K562 (cell line): ENCODE results near the gene SLC14A1. TPM values are rescaled to one million over a fixed set of nuclear protein-coding genes. Genes with fewer than 3 reads are reported as not detected.

Source experiments
- ATAC-seq: fragments of 200-7000 bp; cut with Tn5 transposase; 3 replicates; pipeline ENCODE4 v1.9.1; 2020; ENCODE audit warnings: moderate library complexity
- BruUV-seq: library from RNA; stranded (reverse); fragments of 400-500 nt; replicated peaks from 2 replicates; lab custom pipeline; 2021; lab: Mats Ljungman, UMichigan
- CTCF ChIA-PET: fragments of 300-600 bp; formaldehyde crosslinking; extraction: SDS; loops from one replicate; lab custom pipeline; 2021; ENCODE audit warnings: low intra/inter-chr PET ratio; lab: Yijun Ruan, JAX
- POLR2A ChIA-PET: fragments of 300-600, 350-650 bp; sonication (Branson Sonifier 250); formaldehyde crosslinking; extraction: SDS; loops from one replicate; lab custom pipeline; 2021; ENCODE audit warnings: antibody characterized with exemption, inconsistent platforms; lab: Yijun Ruan, JAX
- DNase-seq, 4 experiments: peaks; one replicate each; pipeline versions ENCODE4 v3.0.0 to v3.0.0-alpha.2; 2011 to 2018; ENCODE audit warnings: low spot score in 3 of 4, mixed read lengths in 3 of 4; ENCODE audit errors: extremely low read depth in 1 of 4
- FAIRE-seq: peaks from 2 replicates; lab custom pipeline; 2011; peaks lifted over from hg19 to GRCh38; lab: Jason Lieb, UNC
- H2AFZ ChIP-seq: 2 replicates; pipeline ENCODE4 v1.6.0; 2011; ENCODE audit warnings: low read depth, low read length, control low read depth, inconsistent platforms
- H3K27ac ChIP-seq: fragments of 200-600 bp; 3 replicates; pipeline ENCODE4 v1.8.0; 2011; ENCODE audit warnings: low read depth, mild to moderate bottlenecking, control low read depth, inconsistent platforms, low read length, moderate library complexity, mixed read lengths; ENCODE audit errors: extremely low read depth
- H3K27me3 ChIP-seq, 2 experiments: fragments of 300-600 bp in 1 of 2; 2 replicates in 1 of 2; 3 replicates in 1 of 2; pipeline versions ENCODE4 v1.6.0 to v1.8.0; 2011; ENCODE audit warnings: inconsistent platforms in 2 of 2, low read length in 2 of 2, mild to moderate bottlenecking in 1 of 2, mixed read lengths in 1 of 2, moderate library complexity in 1 of 2; ENCODE audit not compliant: control insufficient read depth in 2 of 2, insufficient read depth in 2 of 2
- H3K36me3 ChIP-seq: fragments of 300-600 bp; 3 replicates; pipeline ENCODE4 v1.8.0; 2011; ENCODE audit warnings: mild to moderate bottlenecking, low read length, inconsistent platforms; ENCODE audit not compliant: control insufficient read depth, insufficient read depth
- H3K4me1 ChIP-seq, 2 experiments: fragments of 200-600 bp in 1 of 2; replicated peaks in 1 of 2; 2 replicates in 1 of 2; 3 replicates in 1 of 2; pipeline versions ENCODE4 v1.5.1 to v1.8.0; 2011; ENCODE audit warnings: inconsistent platforms in 2 of 2, low read length in 2 of 2, mild to moderate bottlenecking in 1 of 2, mixed read lengths in 1 of 2, moderate library complexity in 1 of 2; ENCODE audit not compliant: control insufficient read depth in 2 of 2, insufficient read depth in 2 of 2
- H3K4me2 ChIP-seq: 2 replicates; pipeline ENCODE4 v1.6.1; 2011; ENCODE audit warnings: low read length, control low read depth, inconsistent platforms, mixed read lengths; ENCODE audit not compliant: insufficient read depth
- H3K4me3 ChIP-seq: fragments of 200-600 bp; sonication (generic), shearing (Covaris generic); 2 replicates; pipeline ENCODE4 v1.5.1; 2016; ENCODE audit warnings: control low read depth, inconsistent platforms
- H3K79me2 ChIP-seq: fragments of 200-600 bp; 3 replicates; pipeline ENCODE4 v1.8.0; 2011; ENCODE audit warnings: low read length, inconsistent platforms; ENCODE audit not compliant: control insufficient read depth, insufficient read depth
- H3K9ac ChIP-seq, 2 experiments: 2 replicates each; pipeline versions ENCODE4 v1.6.0 to v1.6.1; 2011; ENCODE audit warnings: low read depth in 2 of 2, low read length in 2 of 2, control low read depth in 1 of 2, inconsistent platforms in 1 of 2, mild to moderate bottlenecking in 1 of 2, mixed read lengths in 1 of 2; ENCODE audit not compliant: insufficient read depth in 1 of 2
- H3K9me1 ChIP-seq: one replicate; pipeline ENCODE4 v1.6.0; 2011; ENCODE audit warnings: inconsistent platforms, mild to moderate bottlenecking, low read length, moderate library complexity; ENCODE audit not compliant: control insufficient read depth, insufficient read depth
- H3K9me3 ChIP-seq: replicated peaks from 2 replicates; pipeline ENCODE4 v1.5.1; 2011; ENCODE audit warnings: low read depth, low read length, inconsistent platforms; ENCODE audit not compliant: control insufficient read depth, insufficient read depth
- H4K20me1 ChIP-seq: replicated peaks from 2 replicates; pipeline ENCODE4 v1.6.1; 2011; ENCODE audit warnings: low read length, inconsistent platforms, mixed read lengths; ENCODE audit not compliant: control insufficient read depth, insufficient read depth
- ATF2 ChIP-seq: sonication (generic); formaldehyde crosslinking; IDR thresholded peaks from 2 replicates; pipeline ENCODE4 v1.8.1; 2022; ENCODE audit warnings: missing genetic modification reagents
- CAMTA2 ChIP-seq: fragments of 250-450 bp; sonication (Bioruptor Pico); conservative IDR thresholded peaks from 2 replicates; pipeline ENCODE4 v1.5.1; 2022
- EWSR1 ChIP-seq: fragments of 450-650 bp; IDR thresholded peaks from 2 replicates; pipeline ENCODE4 v1.6.1; 2018; ENCODE audit warnings: borderline replicate concordance, mild to moderate bottlenecking, low read depth, moderate library complexity; ENCODE audit not compliant: partially characterized antibody
- FOXA3 ChIP-seq, 2 experiments: fragments of 450-650 bp in 1 of 2; sonication (generic) in 1 of 2; formaldehyde crosslinking; IDR thresholded peaks in 1 of 2; conservative IDR thresholded peaks in 1 of 2; 2 replicates each; pipeline versions ENCODE4 v1.4.0 to v1.8.0; 2020 to 2022; ENCODE audit warnings: mild to moderate bottlenecking in 2 of 2, missing genetic modification reagents in 1 of 2
- GABPA ChIP-seq: fragments of 200-800 bp; sonication (Bioruptor generic); conservative IDR thresholded peaks from 2 replicates; pipeline ENCODE4 v1.6.1; 2016; ENCODE audit warnings: low read depth, missing genetic modification characterization, missing compliant biosample characterization
- GTF2A2 ChIP-seq: IDR thresholded peaks from 2 replicates; pipeline ENCODE4 v1.6.1; 2016; ENCODE audit warnings: mild to moderate bottlenecking, missing genetic modification characterization, missing compliant biosample characterization
- KHSRP ChIP-seq: fragments of 450-650 bp; IDR thresholded peaks from 2 replicates; pipeline ENCODE4 v1.6.1; 2017
- LCOR ChIP-seq: sonication (generic); formaldehyde crosslinking; IDR thresholded peaks from 2 replicates; pipeline ENCODE4 v1.8.0; 2022; ENCODE audit warnings: mild to moderate bottlenecking, missing genetic modification reagents
- RBM14 ChIP-seq: fragments of 200-400 bp; formaldehyde crosslinking; IDR thresholded peaks from 2 replicates; pipeline ENCODE4 v1.6.1; 2018; ENCODE audit warnings: low read depth, mild to moderate bottlenecking, low read length, moderate library complexity, borderline replicate concordance; ENCODE audit not compliant: insufficient read depth
- SMAD4 ChIP-seq: fragments of 250-450 bp; sonication (Bioruptor Pico); conservative IDR thresholded peaks from 2 replicates; pipeline ENCODE4 v1.8.0; 2021; ENCODE audit warnings: inconsistent platforms, mild to moderate bottlenecking, moderate library complexity
- STAT6 ChIP-seq: sonication (generic); formaldehyde crosslinking; IDR thresholded peaks from 2 replicates; pipeline ENCODE4 v1.8.1; 2023; ENCODE audit warnings: mild to moderate bottlenecking, missing genetic modification reagents
- ZNF699 ChIP-seq: fragments of 250-450 bp; sonication (Bioruptor Pico); IDR thresholded peaks from 2 replicates; pipeline ENCODE4 v1.8.0; 2021; ENCODE audit warnings: mild to moderate bottlenecking, moderate library complexity; ENCODE audit not compliant: insufficient replicate concordance
- WGBS: fragments of 100-300 bp; shearing (Covaris generic); methylation state at CpG from one replicate; pipeline ENCODE4 v1.1.6; 2016; ENCODE audit warnings: low coverage, mixed read lengths; ENCODE audit not compliant: insufficient coverage; ENCODE audit errors: missing lambda C conversion rate; 5-methylcytosine and 5-hydroxymethylcytosine counted together
- in situ Hi-C: fragments of 300-500 bp; cut with MboI; formaldehyde crosslinking; loops from 4 replicates; pipeline ENCODE4 v1.15.0; 2018; ENCODE audit warnings: inconsistent platforms, mixed read lengths
- intact Hi-C: fragments of 100-400 bp; cut with micrococcal nuclease; formaldehyde crosslinking; loops from 2 replicates; pipeline ENCODE4 v1.14.2; 2022
- polyA plus RNA-seq, 8 experiments: library from polyadenylated mRNA; depleted of rRNA in 4 of 8; stranded (reverse) in 5 of 8; unstranded in 3 of 8; fragments of >200 nt; fragmentation: Nextera tagmentation in 2 of 8; fragmentation: Illumina TruSeq in 1 of 8; extraction: Ambion mirVana in 2 of 8; extraction: Trizol in 1 of 8; gene quantifications; 2 replicates each; pipeline versions ENCODE4 v1.2.1 to v1.2.3, GENCODE V29; 2011 to 2014; ENCODE audit warnings: inconsistent platforms in 1 of 8, missing spikeins in 1 of 8
- total RNA-seq, 7 experiments: library from RNA; depleted of rRNA in 6 of 7; stranded (reverse); fragments of >200 nt in 6 of 7; fragmentation: Illumina TruSeq in 2 of 7; extraction: Trizol in 2 of 7; gene quantifications; 2 replicates each; pipeline versions ENCODE4 v1.2.1 to v1.2.3, GENCODE V29; 2011 to 2021; ENCODE audit warnings: low replicate concordance in 1 of 7

The SLC14A1 gene
- total and polyA plus RNA-seq, 9 of the 15 experiments (the other 6 are each of a cell fraction or from before 2014, with no cell fraction given), result 0.14 to 0.40 (median 0.20) TPM; not detected in 6

- peaks cover 2 to 24% of the 10 kb centered on the region in 2 experiments; a peak in 4 of 5 replicates for H3K27me3 ChIP-seq
- no peak for ATAC-seq
- no peaks in the 10 kb centered on the region for H3K9me1 ChIP-seq
- H3K79me2 ChIP-seq, result no peaks in the 10 kb centered on the region
- H3K4me1 ChIP-seq, result no peaks in the 10 kb centered on the region
- ChIA-PET POLR2A (no interaction called here), CTCF (no interaction called here)
- TF ChIP-seq ATF2, result no peak
- TF ChIP-seq EWSR1, result no peak
- no peak for TF ChIP-seq RBM14
- TF ChIP-seq GTF2A2 (tag), result no peak
- TF ChIP-seq GABPA, result no peak
- TF ChIP-seq STAT6 (CRISPR knock-in tag), result no peak
- TF ChIP-seq CAMTA2 (CRISPR knock-in tag), result no peak
- TF ChIP-seq SMAD4 (CRISPR knock-in tag), result no peak
- no peak for TF ChIP-seq KHSRP
- TF ChIP-seq ZNF699 (CRISPR knock-in tag), result no peak
- no peak for TF ChIP-seq LCOR (CRISPR knock-in tag)
- no peak for TF ChIP-seq FOXA3 (CRISPR knock-in tag; conservative IDR thresholded peaks at IDR 0.05 in 1 of 2, IDR thresholded peaks at IDR 0.05 in 1 of 2)
- H3K4me2 ChIP-seq, result no peak overlapping the region
- 3% methylated on average over 5 of the region's 5 CpGs for WGBS
- no peak overlapping the region for H3K4me3 ChIP-seq
- H4K20me1 ChIP-seq, result no peaks in the 10 kb centered on the region
- intact Hi-C loops (no loop called here), in situ Hi-C loops (no loop called here)
- no peak for DNase-seq
- H3K9ac ChIP-seq, result no peak overlapping the region
- H2AFZ ChIP-seq, result no peak overlapping the region
- H3K9me3 ChIP-seq, result no peaks in the 10 kb centered on the region
- no peak overlapping the region for H3K27ac ChIP-seq
- no TSS peak for BruUV-seq
- H3K36me3 ChIP-seq, result no peaks in the 10 kb centered on the region
- FAIRE-seq, result no peak
These were observed 8.7 kb upstream of the SLC14A1 start for GRCh38 chr18:45715212-45715780.
